NCI-H146 treated with DMSO at 0.1 percent for 48 hours (cell line): ENCODE results near the gene APEH.

Experiments
- DNase-seq: peaks from one replicate; lab custom pipeline; 2025; ENCODE audit not compliant: unreplicated experiment; lab: John Stamatoyannopoulos, UW

APEH gene

DNA sequence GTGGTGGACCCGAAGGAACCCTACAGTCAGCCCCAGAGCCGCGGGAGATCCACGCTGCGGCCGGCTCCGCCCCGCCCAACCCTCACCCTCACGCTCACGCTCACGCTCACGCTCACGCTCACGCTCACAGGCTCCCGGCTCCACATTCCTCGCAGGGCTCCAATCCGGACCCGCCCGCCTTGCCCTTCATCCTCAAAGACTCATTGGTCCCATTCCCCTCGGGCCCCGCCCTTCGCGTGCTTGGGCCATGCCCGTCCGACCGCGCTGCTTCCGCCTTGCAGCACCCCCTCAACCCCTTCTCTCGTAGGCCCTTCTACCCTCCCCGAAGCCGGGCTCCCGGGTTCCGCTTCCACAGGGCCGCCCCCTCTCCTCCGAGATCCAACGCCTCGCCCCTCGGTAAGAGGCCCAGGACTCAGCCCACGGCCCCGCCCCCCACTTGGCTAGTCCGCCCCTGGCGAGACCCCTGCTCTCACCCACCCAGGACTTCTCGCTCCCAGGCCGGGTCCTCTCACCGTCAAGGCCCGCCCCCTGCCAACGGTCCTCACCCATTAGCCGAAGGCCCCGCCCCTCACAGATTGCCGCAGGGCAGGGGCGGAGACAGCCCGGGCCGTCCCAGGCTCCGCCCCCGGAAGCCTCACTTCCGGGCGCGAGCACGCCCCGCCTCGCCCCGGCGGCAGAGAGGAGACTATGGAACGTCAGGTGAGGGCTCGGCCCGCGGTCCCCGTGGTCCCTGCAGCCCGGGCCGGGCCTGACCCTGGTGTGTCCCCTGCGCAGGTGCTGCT is at the start of gene APEH:
APEH (plus strand) TSS at position 637 of the 782 bp plus-strand sequence; CDS start at position 688, 51 bp downstream.
- DNase-seq = no peak

DNA sequence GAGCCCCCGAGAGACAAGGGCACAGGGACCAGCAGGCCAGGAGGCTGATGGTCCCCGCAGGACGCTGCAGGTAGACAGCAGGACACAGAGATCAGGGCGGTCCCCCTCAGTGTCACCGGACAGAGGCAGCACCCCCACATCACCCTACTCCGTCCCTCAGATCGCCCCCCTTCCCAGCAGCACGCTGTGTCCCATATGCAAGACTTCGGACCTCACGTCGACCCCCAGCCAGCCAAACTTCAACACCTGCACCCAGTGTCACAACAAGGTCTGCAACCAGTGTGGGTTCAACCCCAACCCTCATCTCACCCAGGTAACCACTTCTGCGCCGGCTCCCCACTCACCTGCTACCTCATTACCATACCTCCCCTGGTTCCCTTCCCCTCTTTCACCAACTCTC is 49.1 kb upstream of the APEH start:
- DNase-seq = no peak

DNA sequence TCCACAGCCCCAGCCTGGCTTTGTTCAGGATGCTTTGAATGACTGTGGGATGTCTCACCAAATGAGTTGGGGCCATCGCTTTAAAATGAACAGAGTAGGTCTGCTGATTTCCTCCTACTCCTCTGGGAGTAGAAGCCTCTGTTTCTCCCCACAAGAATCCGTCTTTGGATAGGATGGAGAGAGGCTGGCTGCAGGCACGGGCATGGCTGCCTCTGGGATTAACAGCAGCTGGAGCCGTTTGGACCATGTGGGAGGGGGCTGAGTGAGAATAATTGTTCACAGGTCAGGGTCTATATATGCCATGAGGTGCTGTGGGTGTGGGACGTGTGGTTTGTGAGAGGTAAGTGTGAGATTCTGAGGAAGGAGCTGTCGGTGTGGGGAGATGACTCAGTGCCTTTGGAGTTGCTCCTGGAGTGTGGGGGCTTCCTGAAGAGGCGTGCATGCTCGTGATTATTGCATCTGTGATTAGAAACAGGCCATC is 48.0 kb upstream of the APEH start:
- DNase-seq = no peak

DNA sequence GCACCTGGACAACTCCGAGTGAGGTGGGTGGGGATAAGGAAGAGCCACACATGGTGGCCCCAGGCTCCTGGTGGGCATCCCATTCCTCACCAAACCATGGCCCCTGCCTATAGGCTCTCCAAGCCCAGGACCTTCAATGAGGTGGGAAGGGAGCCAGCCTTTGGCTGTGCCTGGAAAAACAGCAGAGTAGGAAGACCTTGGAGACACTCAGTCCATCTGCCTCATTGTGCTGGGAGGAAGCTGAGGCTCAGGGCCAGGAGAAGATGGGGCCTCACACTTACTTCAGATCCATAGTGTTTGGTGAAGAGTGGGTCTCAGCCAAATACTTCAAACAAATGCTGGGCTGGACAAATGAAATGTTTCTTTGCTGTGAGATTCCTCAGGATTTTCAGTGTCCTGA is 47.4 kb upstream of the APEH start:
- DNase-seq = no peak

DNA sequence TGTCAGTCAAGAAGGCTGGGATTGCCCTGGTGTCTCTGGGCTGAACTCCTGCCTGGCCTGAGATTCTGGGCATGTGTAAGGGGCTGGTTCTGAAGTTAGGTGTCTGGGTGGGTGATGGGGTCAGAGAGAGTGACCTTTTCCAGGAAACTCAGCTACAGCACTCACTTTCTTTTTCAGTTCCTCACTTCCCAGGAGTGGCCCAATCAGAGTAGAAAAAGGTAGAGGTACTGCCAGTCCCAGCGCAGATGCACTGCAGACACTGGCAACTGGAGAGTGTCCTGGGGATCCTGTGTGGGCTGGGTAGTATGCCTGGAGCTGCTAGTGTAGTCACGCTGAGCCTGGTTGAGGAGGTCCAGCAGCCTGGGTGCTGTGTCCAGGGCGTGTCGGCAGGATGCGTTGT is 46.5 kb upstream of the APEH start:
- no peak for DNase-seq

DNA sequence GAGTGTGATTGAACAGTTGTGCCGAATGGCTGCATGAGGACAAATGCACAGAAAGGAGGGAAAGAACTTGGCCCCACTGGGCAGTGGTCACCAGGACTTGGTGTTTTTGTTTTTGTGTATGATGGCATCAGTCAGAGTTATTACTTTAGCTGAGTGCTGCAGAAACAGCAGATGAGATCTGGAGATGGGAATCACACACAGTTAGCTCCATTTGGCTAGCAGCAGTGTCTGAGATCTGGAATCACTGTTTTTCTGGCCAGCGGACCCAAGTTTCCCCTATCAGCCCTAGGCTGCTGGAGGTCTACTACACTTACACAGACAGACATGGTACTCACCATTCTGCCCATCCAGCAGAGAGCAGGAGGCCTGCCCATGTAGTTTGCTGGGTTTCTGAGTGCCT is 45.9 kb upstream of the APEH start:
- no peak for DNase-seq

DNA sequence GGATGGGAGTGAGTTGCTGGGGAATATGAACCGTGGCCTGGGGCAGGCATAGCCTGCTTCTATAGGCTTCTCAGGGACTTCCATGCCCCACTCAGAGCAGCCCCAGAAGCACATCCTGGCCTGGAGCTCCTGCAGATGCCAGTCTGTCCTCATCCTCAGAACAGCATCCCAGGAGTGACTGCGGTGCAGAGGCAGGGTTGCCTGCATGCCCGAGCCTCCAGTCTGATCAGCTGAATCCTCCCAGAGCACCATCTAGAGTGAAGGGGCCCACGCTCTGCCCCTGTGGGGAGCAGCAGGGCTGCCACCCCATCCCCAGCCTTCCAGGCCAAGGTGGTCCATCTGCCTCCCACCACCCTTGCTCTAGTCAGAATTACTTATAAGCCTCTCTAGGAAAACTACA is 44.7 kb upstream of the APEH start:
- DNase-seq = no peak

DNA sequence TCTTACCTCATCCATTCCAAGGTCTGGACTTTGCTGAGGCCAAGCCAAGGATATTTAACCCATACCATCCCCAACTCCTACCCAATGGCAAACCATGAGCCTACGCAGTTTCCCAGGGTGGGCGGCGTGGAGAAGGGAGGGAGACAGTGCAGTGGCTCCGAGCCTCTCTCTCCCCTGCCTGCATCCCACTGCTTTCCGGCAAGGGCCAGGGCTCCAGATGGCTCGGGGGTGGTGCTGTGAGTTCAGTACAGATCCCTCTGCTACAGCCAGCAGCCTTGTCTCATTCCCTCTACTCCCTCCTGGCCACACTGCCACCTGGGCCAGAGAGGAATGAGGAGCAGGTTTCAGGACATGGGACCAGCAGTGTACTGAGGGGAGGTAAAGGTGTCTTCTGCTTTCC is 44.3 kb upstream of the APEH start:
- no peak for DNase-seq

DNA sequence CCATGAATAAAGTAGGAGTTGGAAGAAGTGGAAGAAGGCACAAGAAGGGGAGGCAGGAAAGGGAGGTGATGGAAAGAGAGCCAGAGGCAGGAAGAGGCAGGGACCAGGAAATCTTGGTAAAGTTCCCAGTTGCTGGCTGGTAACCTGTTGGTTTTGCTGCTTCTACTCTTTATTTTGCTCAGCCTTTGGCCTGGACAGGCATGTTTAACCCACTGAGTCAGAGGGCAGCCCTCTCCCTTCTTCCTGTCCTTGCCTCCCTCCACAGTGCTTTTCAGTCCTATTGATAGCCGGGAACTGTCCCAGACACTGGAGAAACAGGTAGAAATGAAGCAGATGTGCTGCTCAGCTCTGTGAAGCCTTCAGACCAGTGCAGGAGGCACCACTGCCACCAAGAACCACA is 43.4 kb upstream of the APEH start:
- no peak for DNase-seq

DNA sequence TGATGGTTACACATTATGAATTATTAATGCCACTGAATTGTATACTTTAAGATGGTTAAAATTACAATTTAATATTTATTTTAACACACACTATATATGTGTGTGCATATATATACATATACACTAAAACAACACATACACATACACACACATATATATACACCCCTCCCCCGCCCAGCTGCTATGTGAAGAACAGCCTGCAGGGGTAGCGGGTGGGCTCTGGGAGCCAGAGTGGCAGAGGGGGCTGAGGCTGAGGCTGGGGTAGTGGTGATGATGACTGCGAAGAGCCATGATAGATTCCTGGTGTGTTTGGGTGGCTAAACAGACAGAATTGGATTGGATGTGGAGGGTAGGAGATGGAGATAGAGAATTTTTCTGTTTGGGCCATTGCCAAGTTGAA is 39.4 kb upstream of the APEH start:
- no peak for DNase-seq

DNA sequence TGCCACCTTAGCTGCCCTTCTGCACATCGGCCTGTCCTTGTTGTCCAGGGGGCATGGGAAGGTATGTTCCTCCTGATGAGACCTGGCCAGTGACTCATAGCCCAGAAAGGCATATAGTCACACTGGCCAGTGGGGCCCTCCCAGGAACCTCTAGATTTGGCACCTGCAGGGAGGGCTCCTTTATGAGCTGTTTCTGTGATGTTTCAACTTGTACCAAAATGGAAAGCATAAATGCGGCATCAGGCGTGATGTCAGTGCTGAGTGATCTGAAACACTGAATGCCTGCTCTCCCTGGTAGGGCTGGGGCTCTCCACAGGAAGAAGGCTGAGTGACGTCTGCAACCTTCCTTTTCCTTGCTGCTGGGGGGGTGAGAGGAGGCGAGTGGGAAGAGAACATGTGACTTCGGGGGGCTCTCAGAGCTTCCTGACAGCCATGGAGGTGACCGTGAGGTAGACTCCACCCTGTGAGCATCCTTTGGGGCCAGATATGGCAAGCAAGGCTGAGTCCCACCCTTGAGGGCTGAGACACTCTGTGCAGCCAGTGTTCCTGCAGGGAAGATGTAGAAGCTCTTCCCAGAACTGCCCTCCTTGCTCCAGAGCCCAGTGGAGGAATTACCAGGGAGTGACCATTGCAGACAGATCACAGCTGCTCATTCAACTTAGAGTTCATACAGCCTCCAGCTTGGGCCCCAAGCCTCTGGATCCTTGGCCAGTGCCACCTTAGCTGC is 37.1 kb upstream of the APEH start:
- DNase-seq = no peak

DNA sequence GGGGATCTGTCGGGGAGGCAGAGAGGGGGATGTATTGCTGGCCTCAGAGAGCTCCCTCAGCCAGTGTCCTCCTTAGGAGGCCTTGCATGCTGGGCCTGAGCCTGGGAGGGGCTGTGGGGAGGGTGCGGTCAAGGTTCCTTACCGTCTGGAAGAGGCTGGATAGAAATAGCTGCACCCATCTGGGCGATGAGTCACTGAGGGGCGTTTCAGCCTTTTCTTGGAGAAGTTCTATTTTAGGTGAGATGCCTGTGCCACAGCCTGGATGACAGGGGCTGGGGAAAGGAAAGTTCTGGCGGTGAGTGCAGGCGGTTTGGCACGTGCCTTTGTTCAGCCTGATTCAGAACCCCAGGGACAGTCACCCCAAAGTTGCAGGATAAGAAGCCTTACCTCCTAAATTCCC is 35.7 kb upstream of the APEH start:
- no peak for DNase-seq

DNA sequence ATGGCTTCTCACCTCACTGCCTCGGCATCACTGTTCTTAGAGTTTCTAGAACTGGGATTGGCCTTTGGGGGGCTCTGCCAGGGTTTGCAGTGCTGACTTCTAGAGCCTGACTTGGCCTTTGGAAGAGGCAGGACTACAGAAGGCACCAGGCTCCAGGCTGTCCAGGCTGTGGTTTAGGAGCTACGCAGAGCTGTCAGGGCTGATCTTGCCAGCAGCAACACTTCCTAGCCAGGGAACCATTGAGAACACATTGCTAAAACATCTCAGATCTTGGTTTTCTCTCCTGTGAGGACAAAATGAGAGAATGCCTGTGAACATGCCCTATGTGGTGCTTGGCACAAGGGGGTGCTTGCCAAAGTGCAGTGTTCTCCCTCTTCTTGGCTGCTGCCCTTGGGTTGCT is 34.6 kb upstream of the APEH start:
- DNase-seq = no peak

DNA sequence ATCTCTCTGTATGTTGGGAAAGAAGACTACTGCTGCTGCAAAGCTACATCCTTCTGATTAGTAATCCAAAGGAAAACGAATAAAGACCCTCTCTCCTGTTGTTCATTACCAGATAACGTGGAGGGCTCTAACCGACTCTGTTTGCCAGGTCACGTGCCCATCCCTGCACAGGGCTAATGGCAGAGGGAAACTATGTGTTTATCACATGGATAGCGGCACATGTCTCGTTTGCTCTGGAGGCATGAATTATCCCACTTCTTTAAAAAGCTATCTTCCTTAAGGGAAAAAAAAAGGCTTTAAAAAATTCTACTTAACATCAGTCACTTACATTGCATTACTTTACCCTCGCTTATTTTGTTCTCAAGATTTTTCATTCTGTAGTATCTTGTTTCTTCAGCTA is 32.9 kb upstream of the APEH start:
- no peak for DNase-seq

DNA sequence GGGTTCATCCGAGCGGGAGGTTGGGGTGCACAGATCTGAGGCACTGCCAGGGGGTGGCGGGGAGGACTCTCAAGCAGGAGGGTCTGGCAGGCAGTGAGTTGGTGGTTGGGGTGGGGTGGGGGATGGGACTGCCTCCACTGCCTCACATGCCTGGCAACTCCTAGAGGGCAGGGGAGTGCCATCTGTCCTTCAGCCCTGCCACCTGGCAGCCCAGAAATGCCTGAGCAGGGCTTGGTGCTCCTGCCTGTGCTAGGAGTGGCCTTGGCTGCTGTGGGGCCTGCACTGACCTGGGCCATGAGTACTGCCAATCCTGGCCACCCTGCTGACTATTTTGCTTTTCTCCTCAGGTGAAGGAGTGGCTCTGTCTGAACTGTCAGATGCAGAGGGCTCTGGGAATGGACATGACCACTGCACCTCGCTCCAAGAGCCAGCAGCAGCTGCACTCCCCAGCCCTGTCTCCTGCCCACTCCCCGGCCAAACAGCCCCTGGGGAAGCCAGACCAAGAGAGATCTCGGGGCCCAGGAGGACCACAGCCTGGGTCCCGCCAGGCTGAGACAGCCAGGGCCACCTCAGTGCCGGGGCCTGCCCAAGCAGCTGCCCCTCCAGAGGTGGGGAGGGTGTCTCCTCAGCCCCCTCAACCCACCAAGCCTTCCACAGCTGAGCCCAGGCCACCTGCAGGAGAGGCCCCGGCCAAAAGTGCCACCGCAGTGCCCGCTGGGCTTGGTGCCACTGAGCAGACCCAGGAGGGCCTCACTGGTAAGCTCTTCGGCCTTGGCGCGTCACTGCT is 32.0 kb upstream of the APEH start:
- DNase-seq = no peak

DNA sequence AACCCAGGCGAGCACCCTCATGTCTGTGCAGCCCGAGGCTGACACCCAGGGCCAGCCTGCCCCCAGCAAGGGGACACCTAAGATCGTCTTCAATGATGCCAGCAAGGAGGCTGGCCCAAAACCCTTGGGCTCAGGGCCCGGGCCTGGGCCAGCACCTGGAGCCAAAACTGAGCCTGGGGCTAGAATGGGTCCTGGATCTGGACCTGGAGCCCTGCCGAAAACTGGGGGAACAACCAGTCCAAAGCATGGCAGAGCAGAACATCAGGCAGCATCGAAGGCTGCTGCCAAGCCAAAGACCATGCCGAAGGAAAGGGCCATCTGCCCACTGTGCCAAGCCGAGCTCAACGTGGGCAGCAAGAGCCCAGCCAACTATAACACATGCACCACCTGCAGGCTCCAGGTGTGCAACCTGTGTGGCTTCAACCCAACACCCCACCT is 31.4 kb upstream of the APEH start:
- DNase-seq = no peak

DNA sequence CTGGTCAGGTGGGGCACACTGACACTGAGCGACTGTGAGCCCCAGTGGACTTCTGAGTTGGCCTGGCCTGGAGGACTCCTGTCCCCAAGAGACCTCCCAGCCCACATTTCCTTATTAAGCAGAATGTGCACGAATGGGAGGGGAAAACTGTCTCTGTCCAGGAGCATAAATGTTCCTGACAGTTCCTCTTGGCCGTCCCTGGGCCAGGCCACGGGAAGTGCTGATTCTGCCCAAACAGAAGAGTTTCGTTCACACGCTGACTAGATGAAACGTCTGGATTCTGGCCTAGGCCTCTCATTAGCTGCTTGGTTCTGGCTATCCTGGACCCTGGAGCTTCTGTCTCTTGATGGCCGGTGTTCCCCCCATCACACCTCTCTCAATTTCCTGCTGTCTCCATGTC is 29.5 kb upstream of the APEH start:
- no peak for DNase-seq

DNA sequence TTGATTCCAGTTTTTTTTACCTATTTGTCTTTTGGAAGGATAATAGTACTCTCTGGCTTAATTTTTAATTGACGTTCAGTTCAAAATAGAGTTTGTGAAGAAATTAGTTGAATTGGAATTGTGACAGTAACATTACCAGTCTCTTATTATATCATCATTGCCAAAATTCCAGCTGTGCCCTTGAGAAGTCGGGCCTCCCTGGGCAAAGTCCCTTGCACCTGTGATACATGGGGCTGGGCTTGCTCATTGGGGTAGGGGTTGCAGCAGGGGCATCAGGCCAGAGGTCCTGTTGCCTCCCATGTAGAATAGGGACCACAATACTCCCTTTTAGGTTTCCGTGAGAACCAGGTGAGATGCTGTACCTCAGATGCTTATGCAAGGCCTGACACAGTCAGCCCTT is 27.9 kb upstream of the APEH start:
- DNase-seq = no peak

DNA sequence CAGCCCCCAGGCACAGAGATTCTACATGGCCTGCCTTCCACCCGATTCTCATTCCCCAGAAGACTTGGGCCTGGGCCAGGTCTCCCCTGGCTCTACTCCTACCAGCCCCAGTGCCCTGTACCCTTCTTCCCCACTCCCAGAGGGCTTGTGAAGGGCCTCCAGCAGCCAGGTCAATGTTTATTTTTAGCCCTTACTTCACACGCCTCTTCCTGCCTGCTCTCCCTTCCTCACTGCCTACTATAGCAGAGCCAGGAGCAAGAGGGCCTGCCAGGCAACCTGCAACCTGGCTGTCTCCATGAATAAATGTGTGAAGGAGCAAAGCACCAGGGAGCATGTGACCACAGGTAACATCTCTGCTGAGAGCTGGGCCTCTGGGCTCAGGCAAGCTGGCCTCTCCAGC is 26.4 kb upstream of the APEH start:
- DNase-seq = no peak

DNA sequence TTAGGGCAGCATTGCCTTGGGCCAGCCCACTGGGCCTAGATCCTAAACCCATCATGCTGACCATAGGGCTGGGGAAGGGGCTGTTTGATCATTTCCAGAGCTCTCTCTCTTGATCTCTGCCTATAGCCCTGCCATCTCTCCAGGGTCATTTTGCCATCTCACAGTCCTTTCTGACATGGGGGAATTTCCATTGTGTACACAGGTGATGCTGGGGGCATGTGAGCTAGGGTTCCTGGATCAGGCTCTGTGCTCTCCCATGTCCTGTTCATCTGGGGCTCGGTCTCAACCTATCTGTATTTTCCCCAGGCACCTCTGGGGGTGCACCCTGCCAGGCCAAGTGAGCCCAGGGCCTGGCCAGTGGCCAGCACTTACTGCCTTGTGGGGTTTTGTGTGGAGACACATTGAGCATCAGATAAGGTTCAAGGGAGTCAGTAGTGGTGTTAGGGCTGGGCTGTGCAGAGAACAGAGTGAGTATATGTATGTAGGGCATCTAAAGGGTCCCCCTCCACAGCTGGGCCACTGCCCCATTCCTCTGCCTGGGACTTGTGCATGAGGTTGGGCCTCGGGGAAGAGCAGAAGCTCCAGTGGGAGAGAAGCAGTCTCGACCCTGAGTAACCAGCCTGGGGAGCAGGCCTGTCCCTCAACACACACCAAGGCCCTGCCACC is 25.7 kb upstream of the APEH start:
- DNase-seq = no peak

DNA sequence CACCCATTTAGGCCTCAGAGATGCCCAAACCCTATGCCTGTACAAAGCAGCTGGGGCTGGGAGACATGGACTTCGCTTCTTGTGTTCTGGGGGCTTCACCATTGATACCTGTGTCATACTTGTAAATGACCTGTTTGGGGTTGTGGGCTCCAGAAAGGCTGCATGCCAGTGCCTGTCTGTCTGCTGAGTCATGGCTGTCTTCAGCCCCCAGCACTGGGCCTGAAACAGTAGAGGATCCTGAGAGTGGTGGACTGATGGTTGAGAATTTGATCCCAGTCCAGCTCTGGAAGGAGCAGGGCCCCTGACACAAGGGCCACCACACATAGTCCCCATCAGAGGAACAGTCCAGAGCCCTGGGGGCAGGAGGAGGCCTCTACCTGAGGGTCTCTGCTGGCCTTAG is 24.6 kb upstream of the APEH start:
- DNase-seq = no peak
